Stimulated activated naive CD8-positive, alpha-beta T cell treated with anti-CD3 and anti-CD28 coated beads, Interleukin-15, amount 100 ng/mL, for 72 hours (primary cell): ENCODE data around the gene SYP.
"Not testable (repeated sequence)": the region's sequence is repeated elsewhere in the genome, so short reads cannot be mapped to it uniquely, and the experiment has no call there.

Source experiments
- ATAC-seq: fragments of 150-1000 bp; cut with Tn5 transposase; 2 replicates; pipeline ENCODE4 v1.10.0; 2021; ENCODE audit warnings: mild to moderate bottlenecking, moderate library complexity
- DNase-seq, 2 donors: peaks; one replicate each; pipeline ENCODE4 v3.0.0; 2021 to 2022
- H3K27ac Mint-ChIP-seq, 2 donors: one replicate each; pipeline ENCODE4 v1.8.0; 2022; ENCODE audit warnings: mild to moderate bottlenecking in 2 of 2, mixed read lengths in 2 of 2, moderate library complexity in 2 of 2
- H3K27me3 Mint-ChIP-seq: one replicate; pipeline ENCODE4 v1.8.0; 2022; ENCODE audit warnings: mixed read lengths
- H3K4me1 Mint-ChIP-seq: one replicate; pipeline ENCODE4 v1.8.0; 2022; ENCODE audit warnings: mild to moderate bottlenecking, mixed read lengths
- H3K4me3 Mint-ChIP-seq, 2 donors: one replicate each; pipeline ENCODE4 v1.8.0; 2022; ENCODE audit warnings: mild to moderate bottlenecking in 2 of 2, mixed read lengths in 2 of 2, moderate library complexity in 1 of 2
- H3K9me3 Mint-ChIP-seq, 2 donors: one replicate each; pipeline ENCODE4 v1.8.0; 2022; ENCODE audit warnings: mixed read lengths in 2 of 2

Gene SYP

GRCh38 chrX:49187526-49187925 is 12.5 kb downstream of the SYP start:
- Mint-ChIP-seq H3K27me3 (no peaks in the 10 kb centered on the region), H3K27ac (no peak overlapping the region), H3K4me1 (peaks cover 59% of the 10 kb centered on the region), H3K4me3 (no peak overlapping the region), H3K9me3 (no peaks in the 10 kb centered on the region)
- no peak for DNase-seq
- no peak for ATAC-seq

GRCh38 chrX:49187028-49187394 is 13.0 kb downstream of the SYP start:
- H3K4me1 Mint-ChIP-seq, result peaks cover 59% of the 10 kb centered on the region
- no peaks in the 10 kb centered on the region for H3K9me3 Mint-ChIP-seq
- H3K27me3 Mint-ChIP-seq, result no peaks in the 10 kb centered on the region
- no peak for DNase-seq
- H3K27ac Mint-ChIP-seq, result no peak overlapping the region
- H3K4me3 Mint-ChIP-seq, result peak overlapping the region; percentile 86 to 94
- ATAC-seq, result no peak

GRCh38 chrX:49186125-49187027 is 13.6 kb downstream of the SYP start, which contains the start of gene PRICKLE3:
Gene PRICKLE3, minus strand, starts transcription at chrX:49186373. Its CDS starts 76 bp downstream, at chrX:49186297.
- H3K4me1 Mint-ChIP-seq, result peaks cover 59% of the 10 kb centered on the region

GRCh38 chrX:49184294-49185281 is 15.4 kb downstream of the SYP start:
- peak; percentile 21 to 42 for DNase-seq
- ATAC-seq, result peak; percentile 74
- H3K27ac Mint-ChIP-seq, result peak overlapping the region in 1 of 2 donors; percentile 69

More at GRCh38 chrX:49186125-49187027, 13.6 kb downstream of the SYP start, which contains the start of gene PRICKLE3:
- peak; percentile 31 for ATAC-seq
- Mint-ChIP-seq H3K27me3 (no peaks in the 10 kb centered on the region), H3K9me3 (no peaks in the 10 kb centered on the region), H3K4me3 (peak within 1 kb of the TSS; percentile 86 to 94), H3K27ac (peak within 1 kb of the TSS; percentile 39 to 76)
- DNase-seq, result peak; percentile 64 to 78

GRCh38 chrX:49183701-49184281 is 16.2 kb downstream of the SYP start:
- Mint-ChIP-seq H3K9me3 (no peaks in the 10 kb centered on the region), H3K4me1 (peaks cover 39% of the 10 kb centered on the region), H3K27ac (no peak overlapping the region), H3K4me3 (peak overlapping the region; percentile 29 to 86), H3K27me3 (no peaks in the 10 kb centered on the region)
- ATAC-seq (no peak), DNase-seq (no peak)

More at GRCh38 chrX:49184294-49185281, 15.4 kb downstream of the SYP start:
- Mint-ChIP-seq H3K4me1 (peaks cover 47% of the 10 kb centered on the region), H3K9me3 (no peaks in the 10 kb centered on the region), H3K4me3 (peak overlapping the region; percentile 86 to 94), H3K27me3 (no peaks in the 10 kb centered on the region)

- H3K27ac Mint-ChIP-seq, result peak overlapping the region in 1 of 2 donors; percentile 64
- ATAC-seq, result no peak
- H3K4me3 Mint-ChIP-seq, result no peak overlapping the region
- DNase-seq, result no peak
- no peaks in the 10 kb centered on the region for H3K9me3 Mint-ChIP-seq
- peaks cover 34% of the 10 kb centered on the region for H3K4me1 Mint-ChIP-seq
- no peaks in the 10 kb centered on the region for H3K27me3 Mint-ChIP-seq
Measured at GRCh38 chrX:49179358-49179757, 20.6 kb downstream of the SYP start.

GRCh38 chrX:49178537-49178936 is 21.5 kb downstream of the SYP start:
- H3K9me3 Mint-ChIP-seq, result no peaks in the 10 kb centered on the region
- H3K27me3 Mint-ChIP-seq, result no peaks in the 10 kb centered on the region
- ATAC-seq (no peak), DNase-seq (no peak)
- H3K4me1 Mint-ChIP-seq, result peaks cover 32% of the 10 kb centered on the region
- H3K27ac Mint-ChIP-seq, result no peak overlapping the region
- H3K4me3 Mint-ChIP-seq, result no peak overlapping the region

- no peaks in the 10 kb centered on the region for H3K9me3 Mint-ChIP-seq
- H3K4me1 Mint-ChIP-seq, result peaks cover 37% of the 10 kb centered on the region
- ATAC-seq, result no peak
- no peaks in the 10 kb centered on the region for H3K27me3 Mint-ChIP-seq
- no peak overlapping the region for H3K4me3 Mint-ChIP-seq
- peak overlapping the region in 1 of 2 donors; percentile 76 for H3K27ac Mint-ChIP-seq
- no peak for DNase-seq
Measured at GRCh38 chrX:49177873-49178480, 22.0 kb downstream of the SYP start.

GRCh38 chrX:49177338-49177833 is 22.6 kb downstream of the SYP start:
- no peak overlapping the region for H3K4me3 Mint-ChIP-seq
- no peaks in the 10 kb centered on the region for H3K27me3 Mint-ChIP-seq
- H3K9me3 Mint-ChIP-seq, result no peaks in the 10 kb centered on the region
- H3K27ac Mint-ChIP-seq, result peak overlapping the region; percentile 76 to 84
- ATAC-seq (peak; percentile 70), DNase-seq (no peak)
- peaks cover 42% of the 10 kb centered on the region for H3K4me1 Mint-ChIP-seq

- Mint-ChIP-seq H3K27ac (peak overlapping the region in 1 of 2 donors; percentile 66), H3K4me3 (no peak overlapping the region), H3K27me3 (no peaks in the 10 kb centered on the region), H3K9me3 (no peaks in the 10 kb centered on the region), H3K4me1 (peaks cover 42% of the 10 kb centered on the region)
- no peak for DNase-seq
- no peak for ATAC-seq
Measured at GRCh38 chrX:49176421-49177326, 23.3 kb downstream of the SYP start.

GRCh38 chrX:49175435-49176274 is 24.3 kb downstream of the SYP start:
- H3K4me1 Mint-ChIP-seq, result peaks cover 48% of the 10 kb centered on the region
- no peaks in the 10 kb centered on the region for H3K27me3 Mint-ChIP-seq
- H3K4me3 Mint-ChIP-seq, result no peak overlapping the region
- peak overlapping the region in 1 of 2 donors; percentile 90 for H3K27ac Mint-ChIP-seq
- DNase-seq (no peak), ATAC-seq (no peak)
- H3K9me3 Mint-ChIP-seq, result no peaks in the 10 kb centered on the region

GRCh38 chrX:49174723-49175122 is 25.3 kb downstream of the SYP start:
- peak overlapping the region in 1 of 2 donors; percentile 24 for H3K4me3 Mint-ChIP-seq
- DNase-seq (no peak), ATAC-seq (no peak)
- H3K27me3 Mint-ChIP-seq, result no peaks in the 10 kb centered on the region
- no peaks in the 10 kb centered on the region for H3K9me3 Mint-ChIP-seq
- H3K27ac Mint-ChIP-seq, result no peak overlapping the region
- peaks cover 48% of the 10 kb centered on the region for H3K4me1 Mint-ChIP-seq

GRCh38 chrX:49173544-49173943 is 26.4 kb downstream of the SYP start:
- DNase-seq, ATAC-seq, H3K27me3 Mint-ChIP-seq, H3K9me3 Mint-ChIP-seq: not testable (repeated sequence)
- Mint-ChIP-seq H3K27ac (peak overlapping the region in 1 of 2 donors; percentile 25), H3K4me3 (peak overlapping the region; percentile 87 to 92), H3K4me1 (peaks cover 48% of the 10 kb centered on the region)
